IPS DF 6.9 (cell line): Measurements from ENCODE around the gene ANTXRL.
"Not testable (repeated sequence)": the region's sequence is repeated elsewhere in the genome, so short reads cannot be mapped to it uniquely, and the experiment has no call there.

Experiments
- DNase-seq: peaks from one replicate; pipeline ENCODE4 v3.0.0-alpha.2; 2013; ENCODE audit warnings: low read depth, low spot score
- H3K27ac ChIP-seq: one replicate; pipeline ENCODE4 v1.5.1; 2013; ENCODE audit warnings: low read length, control low read depth
- H3K27me3 ChIP-seq: 2 replicates; pipeline ENCODE4 v1.6.1; 2013; ENCODE audit warnings: mild to moderate bottlenecking, low read length; ENCODE audit not compliant: control insufficient read depth, insufficient read depth
- H3K36me3 ChIP-seq: 2 replicates; pipeline ENCODE4 v1.6.1; 2013; ENCODE audit warnings: low read length; ENCODE audit not compliant: control insufficient read depth, insufficient read depth
- H3K4me1 ChIP-seq: 2 replicates; pipeline ENCODE4 v1.6.1; 2013; ENCODE audit warnings: low read length; ENCODE audit not compliant: control insufficient read depth, insufficient read depth
- H3K4me3 ChIP-seq: 2 replicates; pipeline ENCODE4 v1.5.1; 2013; ENCODE audit warnings: mild to moderate bottlenecking, low read length
- H3K9me3 ChIP-seq: 2 replicates; pipeline ENCODE4 v1.6.1; 2013; ENCODE audit warnings: low read length, inconsistent platforms; ENCODE audit not compliant: control insufficient read depth, insufficient read depth
- WGBS: extraction: QIAGEN DNeasy Blood & Tissue Kit; methylation state at CpG from one replicate; pipeline ENCODE4 v1.1.7; 2013; ENCODE audit warnings: mixed read lengths, missing lambda C conversion rate; ENCODE audit not compliant: insufficient read length, insufficient coverage; 5-methylcytosine and 5-hydroxymethylcytosine counted together

ANTXRL gene

DNA sequence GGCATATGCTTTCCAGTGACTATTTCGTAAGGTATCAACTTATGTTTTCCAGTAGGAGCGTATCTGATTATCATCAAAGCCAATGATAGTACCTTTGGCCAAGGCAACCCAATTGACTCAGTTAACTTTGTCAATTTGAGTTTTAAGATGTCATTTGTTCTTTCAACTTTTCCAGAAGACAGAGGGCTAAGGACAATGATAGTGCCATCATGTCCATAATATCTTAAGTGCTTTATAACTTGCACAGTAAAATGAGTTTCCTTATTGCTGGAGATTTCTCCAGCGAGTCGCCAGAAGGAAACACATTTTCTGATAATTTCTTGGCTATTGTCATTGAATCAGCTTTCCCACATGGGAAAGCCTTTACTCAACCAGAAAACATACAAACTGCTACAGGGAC is 35.0 kb downstream of the ANTXRL start:
- DNase-seq, result no peak
- Histone ChIP-seq H3K36me3 (no peaks in the 10 kb centered on the region), H3K4me3 (no peak overlapping the region), H3K27ac (no peak overlapping the region), H3K27me3 (no peaks in the 10 kb centered on the region), H3K4me1 (no peaks in the 10 kb centered on the region), H3K9me3 (no peaks in the 10 kb centered on the region)
- WGBS, result no CpG with 5 or more reads among the region's 4 CpGs

DNA sequence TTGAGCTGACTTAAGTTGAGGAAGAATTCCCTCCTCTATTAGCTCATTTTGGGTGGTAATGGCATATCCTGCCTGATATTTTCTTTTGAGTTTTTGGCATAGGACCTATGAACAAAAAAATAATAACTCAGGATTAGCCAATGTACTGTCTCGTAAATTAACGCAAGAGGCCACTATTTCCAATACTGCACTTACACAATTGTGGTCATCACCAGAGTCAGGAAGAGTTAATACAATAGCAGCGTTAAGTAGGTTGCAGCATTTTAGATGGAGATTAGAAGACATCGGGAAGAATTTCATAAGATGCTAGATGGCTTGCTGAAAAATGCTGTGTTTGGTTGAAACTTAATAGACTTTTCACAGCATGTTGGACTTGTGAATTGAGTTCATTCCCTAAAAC is 36.4 kb downstream of the ANTXRL start:
- H3K4me3 ChIP-seq, result no peak overlapping the region
- no peak overlapping the region for H3K27ac ChIP-seq
- DNase-seq, result no peak
- H3K36me3 ChIP-seq, result no peaks in the 10 kb centered on the region
- no peaks in the 10 kb centered on the region for H3K9me3 ChIP-seq
- no peaks in the 10 kb centered on the region for H3K27me3 ChIP-seq
- no CpG with 5 or more reads among the region's 4 CpGs for WGBS
- no peaks in the 10 kb centered on the region for H3K4me1 ChIP-seq

DNA sequence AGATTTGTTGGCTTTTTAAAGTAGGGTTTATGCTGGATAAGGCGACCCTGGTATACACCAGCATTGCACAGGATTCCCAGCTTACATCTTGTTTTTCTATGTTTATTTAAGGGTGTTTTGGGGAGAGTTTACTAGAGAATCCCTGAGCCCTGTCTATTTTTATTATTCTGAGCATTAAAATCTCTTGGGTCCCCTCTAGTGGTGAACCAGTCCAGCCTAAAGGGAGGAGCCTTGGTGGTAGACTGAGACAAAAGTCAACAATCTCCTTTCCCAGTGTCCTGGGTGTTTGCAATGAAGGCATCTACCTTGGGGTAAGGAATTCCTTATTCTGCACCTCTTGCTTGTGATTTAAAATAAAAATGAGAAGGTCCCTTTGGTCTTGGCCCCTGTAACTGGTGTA is 38.2 kb downstream of the ANTXRL start:
- no CpG with 5 or more reads among the region's 1 CpG for WGBS
- Histone ChIP-seq H3K27ac (no peak overlapping the region), H3K4me3 (no peak overlapping the region), H3K36me3 (no peaks in the 10 kb centered on the region), H3K4me1 (0 out of 2 replicates have a peak, but pooled peaks cover 2% of the 10 kb centered on the region), H3K27me3 (no peaks in the 10 kb centered on the region), H3K9me3 (no peaks in the 10 kb centered on the region)
- no peak for DNase-seq

DNA sequence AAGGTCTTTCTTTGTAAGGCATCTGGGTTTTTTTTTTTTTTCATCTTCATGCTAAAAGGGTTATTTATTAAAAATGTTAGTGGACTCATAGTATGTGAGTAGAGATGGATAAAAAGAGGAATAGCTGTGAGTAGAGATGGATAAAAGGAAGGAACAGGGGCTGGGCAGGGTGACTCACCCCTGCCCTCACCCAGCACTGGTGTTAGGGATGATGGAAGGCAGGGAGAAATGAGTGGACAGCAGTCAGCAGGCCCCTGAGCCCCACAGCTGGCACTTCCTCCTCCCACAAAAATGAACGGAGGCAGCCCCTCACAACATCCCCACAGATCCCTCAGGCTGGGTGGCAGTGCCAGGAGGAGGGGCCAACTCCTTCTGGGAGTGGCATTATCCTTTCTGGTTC is 39.3 kb downstream of the ANTXRL start:
- H3K27me3 ChIP-seq, result no peaks in the 10 kb centered on the region
- H3K4me3 ChIP-seq, result no peak overlapping the region
- DNase-seq, result no peak
- H3K36me3 ChIP-seq, result no peaks in the 10 kb centered on the region
- H3K9me3 ChIP-seq, result no peaks in the 10 kb centered on the region
- 0 out of 2 replicates have a peak, but pooled peaks cover 2% of the 10 kb centered on the region for H3K4me1 ChIP-seq
- WGBS, result no CpG with 5 or more reads among the region's 1 CpG
- H3K27ac ChIP-seq, result no peak overlapping the region

GRCh38 chr10:46326971-46327370 is 40.2 kb downstream of the ANTXRL start:
- no peak overlapping the region for H3K4me3 ChIP-seq
- no peak overlapping the region for H3K27ac ChIP-seq
- H3K9me3 ChIP-seq, result no peaks in the 10 kb centered on the region
- no CpG with 5 or more reads among the region's 4 CpGs for WGBS
- H3K27me3 ChIP-seq, result no peaks in the 10 kb centered on the region
- no peaks in the 10 kb centered on the region for H3K36me3 ChIP-seq
- no peak for DNase-seq
- H3K4me1 ChIP-seq, result 0 out of 2 replicates have a peak, but pooled peaks cover 2% of the 10 kb centered on the region

DNA sequence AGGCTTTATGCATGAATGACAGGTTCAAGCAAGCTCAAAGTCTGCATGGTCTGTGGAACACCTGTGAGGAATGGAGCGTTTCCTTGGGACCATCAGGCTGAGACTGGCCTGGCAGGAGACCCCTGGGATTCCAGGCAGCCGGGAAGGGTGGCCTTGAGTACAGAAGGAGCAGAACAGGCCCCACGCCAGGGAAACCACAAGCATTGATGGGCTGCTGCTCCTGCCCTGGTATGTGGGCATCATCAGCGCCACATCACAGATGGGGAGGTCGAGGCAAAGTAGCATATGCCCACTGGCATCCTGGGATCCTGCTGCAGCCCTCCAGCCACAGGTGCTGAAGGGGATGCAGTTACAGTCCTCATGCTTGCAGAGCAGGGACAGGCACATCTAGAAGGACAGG is 40.9 kb downstream of the ANTXRL start:
- H3K4me1 ChIP-seq, result 0 out of 2 replicates have a peak, but pooled peaks cover 2% of the 10 kb centered on the region
- no CpG with 5 or more reads among the region's 5 CpGs for WGBS
- H3K36me3 ChIP-seq, result no peaks in the 10 kb centered on the region
- no peak overlapping the region for H3K4me3 ChIP-seq
- DNase-seq, result no peak
- H3K27ac ChIP-seq, result no peak overlapping the region
- no peaks in the 10 kb centered on the region for H3K9me3 ChIP-seq
- H3K27me3 ChIP-seq, result no peaks in the 10 kb centered on the region

DNA sequence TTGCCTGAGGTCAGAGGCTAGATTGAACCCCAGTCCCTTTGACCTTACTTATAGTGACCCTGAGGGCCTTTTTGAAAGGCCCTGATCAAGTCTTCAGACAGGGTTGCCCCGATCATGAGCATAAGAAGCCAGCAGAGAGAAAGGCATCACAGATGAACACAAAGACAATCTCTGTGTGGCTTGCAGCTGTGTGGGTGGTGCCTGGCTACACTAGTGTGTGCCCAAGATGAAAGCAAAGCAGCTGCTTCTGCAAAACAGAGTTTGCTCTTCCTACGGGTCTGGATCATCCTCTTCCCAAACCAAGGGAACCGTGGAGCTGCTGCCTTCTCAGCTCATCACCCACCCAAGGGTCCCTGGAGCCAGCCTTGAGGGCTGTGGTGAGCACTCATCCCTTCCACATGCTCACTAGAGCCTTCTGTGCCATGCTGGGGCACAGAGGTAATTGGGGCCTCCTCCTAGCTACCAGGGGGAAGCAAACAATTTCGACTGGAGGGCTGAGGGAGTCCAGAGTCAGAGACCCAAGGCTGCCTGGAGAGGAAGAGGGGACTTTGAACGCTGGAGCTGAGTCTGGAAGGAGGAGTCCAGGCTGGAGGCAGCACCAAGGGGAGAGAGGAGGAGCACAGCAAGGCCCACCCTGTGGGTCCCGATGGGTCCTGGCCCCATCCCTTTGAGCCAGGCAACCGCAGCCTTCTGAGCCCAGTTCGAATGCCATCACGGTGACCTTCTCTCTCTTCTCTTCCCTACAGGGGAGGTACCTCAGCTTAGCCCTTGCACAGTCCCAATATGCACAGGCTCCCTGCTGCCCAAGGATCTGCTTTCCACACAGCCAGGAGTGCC is 42.3 kb downstream of the ANTXRL start:
- H3K27ac ChIP-seq, result no peak overlapping the region
- no peaks in the 10 kb centered on the region for H3K27me3 ChIP-seq
- H3K9me3 ChIP-seq, result no peaks in the 10 kb centered on the region
- 0 out of 2 replicates have a peak, but pooled peaks cover 2% of the 10 kb centered on the region for H3K4me1 ChIP-seq
- H3K4me3 ChIP-seq, result no peak overlapping the region
- no peak for DNase-seq
- no CpG with 5 or more reads among the region's 9 CpGs for WGBS
- no peaks in the 10 kb centered on the region for H3K36me3 ChIP-seq

- Histone ChIP-seq H3K9me3 (no peaks in the 10 kb centered on the region), H3K4me3 (no peak overlapping the region), H3K36me3 (no peaks in the 10 kb centered on the region), H3K27ac (no peak overlapping the region), H3K27me3 (no peaks in the 10 kb centered on the region), H3K4me1 (0 out of 2 replicates have a peak, but pooled peaks cover 2% of the 10 kb centered on the region)
- no CpG with 5 or more reads among the region's 8 CpGs for WGBS
- DNase-seq, result no peak
These were observed 42.9 kb downstream of the ANTXRL start for GRCh38 chr10:46329690-46330016.

DNA sequence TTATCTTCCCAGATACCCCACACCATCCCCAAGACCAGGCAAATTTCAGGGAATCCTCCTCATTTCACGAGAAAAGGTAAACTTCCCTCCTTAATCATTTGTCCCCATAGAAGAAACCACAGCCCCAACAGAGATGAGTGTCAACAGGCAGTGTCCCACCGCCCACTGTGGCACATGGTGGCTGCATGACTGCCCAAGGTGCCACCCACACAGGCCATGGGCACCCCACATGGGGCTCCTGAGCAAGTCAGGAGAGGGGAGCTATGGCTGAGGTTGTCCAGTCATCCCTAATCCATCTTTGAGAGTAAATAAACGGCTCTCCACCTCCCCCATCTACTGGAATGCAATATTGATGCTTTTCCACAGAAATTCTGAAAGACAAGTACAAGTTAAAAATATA is 44.1 kb downstream of the ANTXRL start:
- no peaks in the 10 kb centered on the region for H3K9me3 ChIP-seq
- no peaks in the 10 kb centered on the region for H3K36me3 ChIP-seq
- H3K4me1 ChIP-seq, result 0 out of 2 replicates have a peak, but pooled peaks cover 2% of the 10 kb centered on the region
- WGBS, result no CpG with 5 or more reads among the region's 3 CpGs
- H3K27me3 ChIP-seq, result no peaks in the 10 kb centered on the region
- no peak for DNase-seq
- H3K27ac ChIP-seq, result no peak overlapping the region
- no peak overlapping the region for H3K4me3 ChIP-seq

GRCh38 chr10:46365484-46365883 is 78.7 kb downstream of the ANTXRL start:
- H3K27me3 ChIP-seq, H3K4me1 ChIP-seq, H3K27ac ChIP-seq, H3K36me3 ChIP-seq, DNase-seq, H3K9me3 ChIP-seq, H3K4me3 ChIP-seq: not testable (repeated sequence)
- no CpG with 5 or more reads among the region's 4 CpGs for WGBS

DNA sequence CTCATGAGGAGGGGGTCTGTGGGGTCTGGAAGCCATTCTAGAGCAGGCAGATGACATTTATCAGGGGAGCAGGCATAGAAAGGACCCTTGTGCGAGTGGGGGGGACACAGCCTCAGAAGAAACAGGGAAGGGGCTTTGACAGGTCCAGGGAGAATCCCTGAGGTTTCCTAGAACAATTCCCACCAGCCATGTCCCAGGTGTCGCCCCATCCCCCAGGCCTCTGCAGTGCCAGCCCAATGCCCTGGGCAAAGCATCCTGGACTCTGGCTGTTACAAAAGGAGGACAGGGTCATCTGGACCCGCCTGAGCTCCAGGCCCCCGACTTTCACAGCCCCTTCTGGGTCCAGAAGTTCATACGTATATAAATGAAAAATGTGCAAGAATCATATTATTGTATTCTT is 80.4 kb downstream of the ANTXRL start:
- not testable (repeated sequence) for H3K36me3 ChIP-seq, H3K4me3 ChIP-seq, H3K9me3 ChIP-seq, DNase-seq, H3K27me3 ChIP-seq, H3K27ac ChIP-seq, H3K4me1 ChIP-seq
- WGBS, result no CpG with 5 or more reads among the region's 5 CpGs
